ENCODE results near the gene RABGAP1L. TPM values are rescaled to one million over a fixed set of nuclear protein-coding genes. Genes with fewer than 3 reads are reported as not detected.
A peak's percentile ranks its signal among the peaks of the same experiment; 100 is the strongest.

The RABGAP1L gene
- total RNA-seq, 6 donors from 2014 or later, result 41.3 to 229 (median 85.3) TPM

DNA sequence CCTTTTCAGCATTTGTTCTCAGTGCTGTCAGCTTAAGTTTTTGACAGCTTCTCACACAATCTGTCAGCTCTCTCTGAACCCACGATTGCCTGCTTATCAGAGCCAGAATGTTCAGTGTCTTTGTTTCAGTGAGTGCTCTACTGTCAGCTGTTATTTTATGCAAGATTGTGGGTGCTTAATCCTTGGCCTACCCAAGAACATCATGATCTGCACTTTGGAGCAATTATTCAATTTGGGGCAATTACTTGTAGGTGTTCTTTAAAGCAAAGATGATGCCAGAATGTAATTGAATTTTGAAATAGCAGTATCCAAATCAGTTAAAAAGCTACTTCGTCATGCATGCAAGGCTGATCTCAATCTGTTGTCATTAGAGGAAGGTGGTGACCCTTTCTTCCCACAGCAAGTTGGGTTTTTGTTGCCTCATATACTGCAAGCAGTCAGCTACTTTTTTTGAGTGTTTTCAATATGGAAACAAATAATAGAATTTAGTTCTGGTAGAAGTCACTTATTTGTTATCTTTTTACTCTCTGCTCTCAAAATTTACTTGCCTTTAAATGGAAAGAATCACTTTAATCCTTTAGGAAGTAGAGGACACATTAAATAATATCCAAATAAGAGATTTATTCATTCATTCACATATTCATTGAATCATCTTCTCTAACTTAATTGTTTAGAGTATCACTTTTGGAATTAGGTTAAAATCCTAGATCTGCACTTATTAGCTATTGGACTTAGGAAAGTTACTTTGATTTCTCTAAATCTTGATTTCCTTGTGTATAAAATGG, 586.9 kb downstream of the RABGAP1L start:
- DNase-seq (no peak), ATAC-seq (ENCODE audit: low FRiP score in 2 of 2) (no peak)
- 59 to 76% methylated on average over 2 of the region's 2 CpGs for WGBS, 2 donors
- H3K27me3 ChIP-seq, result no peaks in the 10 kb centered on the region
- no peak overlapping the region for H3K4me3 ChIP-seq
- no peaks in the 10 kb centered on the region for H3K9me3 ChIP-seq
- H3K36me3 ChIP-seq, result no peaks in the 10 kb centered on the region
- TF ChIP-seq, protein P1, sequence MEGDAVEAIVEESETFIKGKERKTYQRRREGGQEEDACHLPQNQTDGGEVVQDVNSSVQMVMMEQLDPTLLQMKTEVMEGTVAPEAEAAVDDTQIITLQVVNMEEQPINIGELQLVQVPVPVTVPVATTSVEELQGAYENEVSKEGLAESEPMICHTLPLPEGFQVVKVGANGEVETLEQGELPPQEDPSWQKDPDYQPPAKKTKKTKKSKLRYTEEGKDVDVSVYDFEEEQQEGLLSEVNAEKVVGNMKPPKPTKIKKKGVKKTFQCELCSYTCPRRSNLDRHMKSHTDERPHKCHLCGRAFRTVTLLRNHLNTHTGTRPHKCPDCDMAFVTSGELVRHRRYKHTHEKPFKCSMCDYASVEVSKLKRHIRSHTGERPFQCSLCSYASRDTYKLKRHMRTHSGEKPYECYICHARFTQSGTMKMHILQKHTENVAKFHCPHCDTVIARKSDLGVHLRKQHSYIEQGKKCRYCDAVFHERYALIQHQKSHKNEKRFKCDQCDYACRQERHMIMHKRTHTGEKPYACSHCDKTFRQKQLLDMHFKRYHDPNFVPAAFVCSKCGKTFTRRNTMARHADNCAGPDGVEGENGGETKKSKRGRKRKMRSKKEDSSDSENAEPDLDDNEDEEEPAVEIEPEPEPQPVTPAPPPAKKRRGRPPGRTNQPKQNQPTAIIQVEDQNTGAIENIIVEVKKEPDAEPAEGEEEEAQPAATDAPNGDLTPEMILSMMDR (IDR thresholded peaks at IDR 0.05), result no peak
- no peak for TF ChIP-seq POLR2A (IDR thresholded peaks at IDR 0.05)
- no peak for TF ChIP-seq EP300 (IDR thresholded peaks at IDR 0.05)
- no peak for TF ChIP-seq POLR2AphosphoS5 (IDR thresholded peaks at IDR 0.05)
- no peak overlapping the region for H3K27ac ChIP-seq
- H3K4me1 ChIP-seq, result peaks cover 0 to under 1% (median 0%) of the 10 kb centered on the region in 4 donors

DNA sequence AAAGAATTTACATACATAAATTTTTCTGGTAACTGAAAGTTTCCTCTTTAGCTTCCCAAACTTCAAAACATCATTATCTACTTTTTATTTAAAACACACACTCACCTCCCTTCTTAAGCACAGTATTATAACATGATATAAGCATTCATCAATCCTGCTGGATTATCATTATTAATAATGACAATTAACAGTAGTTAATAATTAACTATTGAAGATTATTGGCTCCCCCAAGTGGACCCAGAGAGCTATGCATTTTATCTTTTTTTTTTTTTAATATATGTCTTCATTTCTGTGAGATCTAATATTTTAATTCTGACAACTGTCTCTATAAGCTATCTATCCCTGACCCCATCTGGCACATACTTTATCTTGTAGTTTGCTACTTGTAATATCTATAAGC, 588.3 kb downstream of the RABGAP1L start:
- no peak for TF ChIP-seq EP300 (IDR thresholded peaks at IDR 0.05)
- no peak for TF ChIP-seq POLR2AphosphoS5 (IDR thresholded peaks at IDR 0.05)
- no peak for TF ChIP-seq POLR2A (IDR thresholded peaks at IDR 0.05)
- TF ChIP-seq, protein P1 (IDR thresholded peaks at IDR 0.05), result no peak
- Histone ChIP-seq H3K27ac (no peak overlapping the region), H3K27me3 (no peaks in the 10 kb centered on the region), H3K36me3 (no peaks in the 10 kb centered on the region), H3K4me3 (no peak overlapping the region), H3K4me1 (peaks cover 0 to 7% (median 2%) of the 10 kb centered on the region in 4 donors), H3K9me3 (no peaks in the 10 kb centered on the region)
- no peak for DNase-seq
- no peak for ATAC-seq (ENCODE audit: low FRiP score in 2 of 2)

DNA sequence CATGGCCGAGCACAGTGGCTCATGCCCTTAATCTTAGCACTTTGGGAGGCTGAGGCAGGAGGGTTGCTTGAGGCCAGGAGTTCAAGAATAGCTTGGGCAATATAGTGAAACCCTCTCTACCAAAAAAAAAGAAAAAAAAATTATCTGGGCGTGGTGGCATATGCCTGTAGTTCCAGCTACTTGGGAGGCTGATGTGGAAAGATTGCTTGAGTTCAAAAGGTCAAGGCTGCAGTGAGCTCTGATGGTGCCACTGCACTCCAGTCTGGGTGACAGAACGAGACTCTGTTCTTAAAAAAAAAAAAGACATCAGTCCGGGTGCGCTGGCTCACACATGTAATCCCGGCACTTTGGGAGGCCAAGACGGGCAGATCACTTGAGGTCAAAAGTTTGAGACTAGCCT, 589.3 kb downstream of the RABGAP1L start:
- 93 to 95% methylated on average over 7 of the region's 7 CpGs for WGBS, 2 donors
- Histone ChIP-seq H3K4me3 (no peak overlapping the region), H3K27ac (no peak overlapping the region), H3K36me3 (no peaks in the 10 kb centered on the region), H3K27me3 (no peaks in the 10 kb centered on the region), H3K4me1 (peaks cover 0 to 7% (median 2%) of the 10 kb centered on the region in 4 donors), H3K9me3 (no peaks in the 10 kb centered on the region)
- TF ChIP-seq, protein P1 (IDR thresholded peaks at IDR 0.05), result no peak
- TF ChIP-seq EP300 (IDR thresholded peaks at IDR 0.05) (no peak), POLR2A (IDR thresholded peaks at IDR 0.05) (no peak), POLR2AphosphoS5 (IDR thresholded peaks at IDR 0.05) (no peak)
- DNase-seq (no peak), ATAC-seq (ENCODE audit: low FRiP score in 2 of 2) (no peak)

DNA sequence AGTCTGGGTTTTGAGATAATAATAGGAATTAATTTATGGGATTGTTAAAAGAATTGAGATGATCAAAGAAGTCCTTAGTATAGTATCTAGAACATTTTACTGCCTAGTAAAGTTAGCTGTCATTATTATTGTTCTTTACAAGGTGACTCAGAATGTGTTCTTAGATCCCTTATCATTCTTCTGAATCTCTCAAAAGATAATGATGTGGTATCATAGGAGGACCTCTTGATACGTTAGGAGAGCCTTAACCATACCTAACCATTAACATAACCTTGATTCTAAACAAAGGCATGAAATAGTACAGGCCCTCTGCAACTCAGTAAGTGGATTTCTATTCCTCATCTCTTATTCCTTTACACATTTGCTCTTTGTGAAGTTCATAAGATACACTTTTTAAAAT, 593.8 kb downstream of the RABGAP1L start:
- H3K27me3 ChIP-seq, result no peaks in the 10 kb centered on the region
- TF ChIP-seq EP300 (IDR thresholded peaks at IDR 0.05), result no peak
- no peak for TF ChIP-seq POLR2A (IDR thresholded peaks at IDR 0.05)
- no peak for TF ChIP-seq POLR2AphosphoS5 (IDR thresholded peaks at IDR 0.05)
- TF ChIP-seq, protein P1 (IDR thresholded peaks at IDR 0.05), result no peak
- H3K4me1 ChIP-seq, result peaks cover 0 to 7% (median 2%) of the 10 kb centered on the region in 4 donors
- ATAC-seq (ENCODE audit: low FRiP score in 2 of 2) (no peak), DNase-seq (no peak)
- H3K36me3 ChIP-seq, result no peaks in the 10 kb centered on the region
- no peak overlapping the region for H3K4me3 ChIP-seq
- H3K9me3 ChIP-seq, result no peaks in the 10 kb centered on the region
- WGBS, 2 donors, result 64 to 83% methylated on average over 1 of the region's 1 CpG
- no peak overlapping the region for H3K27ac ChIP-seq

DNA sequence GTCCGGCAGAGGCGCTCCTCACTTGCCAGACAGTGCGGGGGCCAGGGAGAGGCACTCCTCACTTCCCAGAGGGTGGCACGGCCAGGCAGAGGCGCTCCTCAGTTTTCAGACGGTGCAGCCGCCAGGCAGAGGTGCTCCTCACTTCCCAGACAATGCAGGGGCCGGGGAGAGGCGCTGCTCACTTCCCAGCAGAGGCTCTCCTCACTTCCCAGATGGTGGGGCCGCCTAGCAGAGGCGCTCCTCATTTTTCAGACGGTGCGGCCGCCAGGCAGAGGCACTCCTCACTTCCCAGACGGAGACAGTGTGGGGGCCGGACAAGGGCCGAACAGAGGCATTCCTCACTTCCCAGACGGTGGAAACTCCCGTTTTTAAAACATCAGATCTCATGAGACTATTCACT, 602.0 kb downstream of the RABGAP1L start:
- peak in 1 of 2 donors; percentile 27 for DNase-seq
- WGBS, 2 donors, result 91 to 93% methylated on average over 15 to 19 of the region's 19 CpGs
- no peaks in the 10 kb centered on the region for H3K4me1 ChIP-seq
- TF ChIP-seq, protein P1 (IDR thresholded peaks at IDR 0.05), result no peak
- no peak for TF ChIP-seq POLR2A (IDR thresholded peaks at IDR 0.05)
- no peak for TF ChIP-seq EP300 (IDR thresholded peaks at IDR 0.05)
- no peak for TF ChIP-seq POLR2AphosphoS5 (IDR thresholded peaks at IDR 0.05)
- H3K27ac ChIP-seq, result no peak overlapping the region
- H3K4me3 ChIP-seq, result no peak overlapping the region
- no peaks in the 10 kb centered on the region for H3K9me3 ChIP-seq
- no peaks in the 10 kb centered on the region for H3K36me3 ChIP-seq
- no peaks in the 10 kb centered on the region for H3K27me3 ChIP-seq
- no peak for ATAC-seq (ENCODE audit: low FRiP score in 2 of 2)
